GM12891 (cell line): ENCODE measurements around the gene SLCO3A1.

Source experiments
- DNase-seq: peaks from one replicate; pipeline ENCODE4 v3.0.0; 2011; ENCODE audit warnings: low spot score; ENCODE audit not compliant: insufficient read length
- FAIRE-seq: peaks from 2 replicates; lab custom pipeline; 2011; peaks lifted over from hg19 to GRCh38; lab: Jason Lieb, UNC
- PAX5 ChIP-seq: IDR thresholded peaks from 2 replicates; pipeline ENCODE4 v1.6.1; 2011; ENCODE audit warnings: low read length, moderate library complexity, mild to moderate bottlenecking; ENCODE audit not compliant: insufficient read depth, severe bottlenecking
- POLR2A ChIP-seq: IDR thresholded peaks from 2 replicates; pipeline ENCODE4 v1.6.1; 2011; ENCODE audit warnings: low read depth, low read length, control low read depth
- POLR2AphosphoS5 ChIP-seq: IDR thresholded peaks from 2 replicates; pipeline ENCODE4 v1.6.1; 2011; ENCODE audit warnings: low read depth, low read length, control low read depth
- POU2F2 ChIP-seq: IDR thresholded peaks from 2 replicates; pipeline ENCODE4 v1.6.1; 2011; ENCODE audit warnings: low read depth, mild to moderate bottlenecking, control low read depth, low read length, moderate library complexity
- SPI1 ChIP-seq: IDR thresholded peaks from 2 replicates; pipeline ENCODE4 v1.6.1; 2011; ENCODE audit warnings: low read depth, low read length, control low read depth
- TAF1 ChIP-seq: IDR thresholded peaks from 2 replicates; pipeline ENCODE4 v1.6.1; 2011; ENCODE audit warnings: low read depth, low read length, control low read depth

The SLCO3A1 gene

GRCh38 chr15:92121047-92121446, 267.5 kb downstream of the SLCO3A1 start:
- DNase-seq (no peak), FAIRE-seq (no peak)
- TF ChIP-seq POLR2AphosphoS5 (no peak), TAF1 (no peak), SPI1 (no peak), POLR2A (no peak), POU2F2 (no peak), PAX5 (no peak)

DNA sequence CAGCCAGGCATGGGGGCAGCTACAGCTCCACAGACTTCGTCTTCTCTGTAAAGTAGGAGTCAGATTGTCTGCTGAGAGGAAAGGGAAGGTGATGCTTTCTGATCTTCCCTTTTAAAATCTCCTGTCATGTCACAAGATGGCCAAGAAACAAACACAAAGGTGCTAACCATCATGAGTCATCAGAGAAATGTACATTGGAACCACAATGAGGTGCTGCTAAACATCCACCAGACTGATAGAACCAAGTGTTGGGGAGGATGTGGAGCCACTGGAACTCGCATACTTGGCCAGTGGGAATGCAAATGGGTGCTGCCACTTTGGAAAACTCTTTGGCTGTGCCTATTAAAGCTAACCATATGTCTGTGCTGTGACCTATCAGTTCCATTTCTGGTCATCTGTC, 268.8 kb downstream of the SLCO3A1 start:
- FAIRE-seq (no peak), DNase-seq (no peak)
- TF ChIP-seq TAF1: no peak
- TF ChIP-seq POU2F2: no peak
- TF ChIP-seq POLR2A: no peak
- no peak for TF ChIP-seq PAX5
- no peak for TF ChIP-seq POLR2AphosphoS5
- TF ChIP-seq SPI1: no peak

GRCh38 chr15:92123962-92124656, 270.6 kb downstream of the SLCO3A1 start:
- no peak for TF ChIP-seq POLR2A
- TF ChIP-seq SPI1: no peak
- no peak for TF ChIP-seq POU2F2
- no peak for TF ChIP-seq PAX5
- TF ChIP-seq POLR2AphosphoS5: no peak
- TF ChIP-seq TAF1: no peak
- no peak for FAIRE-seq

GRCh38 chr15:92124657-92125010, 271.1 kb downstream of the SLCO3A1 start:
- DNase-seq: no peak
- no peak for FAIRE-seq
- TF ChIP-seq PAX5: no peak

More at GRCh38 chr15:92123962-92124656, 270.6 kb downstream of the SLCO3A1 start:
- no peak for DNase-seq

DNA sequence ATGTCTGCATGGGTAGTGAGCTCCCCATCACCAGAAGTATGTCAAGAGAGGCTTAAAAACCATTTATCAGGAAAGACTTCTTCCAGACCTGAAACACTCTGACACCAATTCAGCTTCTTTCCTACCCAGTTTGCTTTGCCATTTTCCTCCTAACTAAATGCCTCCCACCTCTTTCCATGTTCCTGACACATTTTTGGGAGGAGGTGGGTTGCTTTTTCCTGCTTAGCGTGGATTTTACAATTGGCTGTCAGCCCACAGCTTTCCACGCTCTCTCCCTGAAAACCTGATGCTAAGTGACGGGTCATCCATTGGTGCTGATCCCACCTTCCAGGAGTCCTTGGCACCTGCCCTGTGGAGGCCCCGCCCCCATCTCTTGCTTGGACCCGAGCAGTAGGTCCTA, 275.3 kb downstream of the SLCO3A1 start:
- FAIRE-seq (no peak), DNase-seq (no peak)
- no peak for TF ChIP-seq POLR2A
- no peak for TF ChIP-seq POU2F2
- TF ChIP-seq PAX5: no peak
- no peak for TF ChIP-seq SPI1
- no peak for TF ChIP-seq TAF1

DNA sequence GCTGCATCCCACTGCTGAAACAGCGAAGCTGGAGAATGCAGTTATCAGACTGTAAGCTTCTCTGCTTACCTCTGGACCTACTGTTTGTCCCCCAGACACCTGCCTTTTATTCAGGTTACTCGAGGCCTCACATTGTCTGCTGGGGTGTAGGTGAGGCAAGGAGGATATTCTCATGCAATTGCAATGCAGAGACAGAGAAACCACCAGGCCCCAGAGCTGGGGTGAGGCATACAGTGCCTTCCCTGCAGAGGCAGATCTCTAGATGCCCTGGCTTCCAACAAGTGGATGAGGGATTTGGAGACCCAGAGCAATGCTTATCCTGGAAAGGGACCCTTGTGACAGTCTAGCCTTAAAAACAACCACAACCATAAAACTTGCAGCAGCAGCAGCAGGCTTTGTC, 276.7 kb downstream of the SLCO3A1 start:
- no peak for FAIRE-seq
- DNase-seq: no peak
- TF ChIP-seq SPI1: no peak

- FAIRE-seq (no peak), DNase-seq (no peak)
- TF ChIP-seq POLR2AphosphoS5 (no peak), TAF1 (no peak), PAX5 (no peak), POU2F2 (no peak), POLR2A (no peak), SPI1 (no peak)
These were observed 277.4 kb downstream of the SLCO3A1 start for GRCh38 chr15:92130906-92131305.

- TF ChIP-seq SPI1 (no peak), POU2F2 (no peak), PAX5 (no peak), TAF1 (no peak), POLR2AphosphoS5 (no peak), POLR2A (no peak)
- FAIRE-seq (no peak), DNase-seq (no peak)
These were observed 279.7 kb downstream of the SLCO3A1 start for GRCh38 chr15:92132982-92133755.

DNA sequence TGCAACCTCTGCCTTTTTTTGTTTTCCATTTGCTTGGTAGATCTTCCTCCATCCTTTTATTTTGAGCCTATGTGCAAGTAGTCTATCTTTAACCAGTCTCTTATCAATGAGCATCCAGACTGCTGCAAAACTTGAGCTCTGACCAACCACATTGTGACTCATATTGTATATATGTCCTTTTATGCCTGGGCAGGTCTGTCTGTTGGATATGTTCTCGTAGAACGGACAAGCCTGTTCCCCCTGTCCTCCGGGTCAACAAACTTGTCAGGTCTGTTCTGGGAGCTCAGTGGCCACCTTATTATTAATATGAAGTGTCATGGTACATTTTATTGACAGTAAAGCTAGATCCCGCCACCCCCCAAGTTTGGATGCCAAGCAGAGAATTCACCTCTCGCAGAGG, 287.3 kb downstream of the SLCO3A1 start:
- DNase-seq (no peak), FAIRE-seq (no peak)
- no peak for TF ChIP-seq POLR2AphosphoS5
- TF ChIP-seq POU2F2: no peak
- no peak for TF ChIP-seq TAF1
- no peak for TF ChIP-seq POLR2A
- TF ChIP-seq SPI1: no peak
- no peak for TF ChIP-seq PAX5

- no peak for TF ChIP-seq SPI1
- TF ChIP-seq POLR2AphosphoS5: no peak
- no peak for TF ChIP-seq PAX5
- no peak for TF ChIP-seq POLR2A
- no peak for TF ChIP-seq POU2F2
- TF ChIP-seq TAF1: no peak
- no peak for FAIRE-seq
These were observed 288.1 kb downstream of the SLCO3A1 start for GRCh38 chr15:92141607-92142006.

More at GRCh38 chr15:92141607-92142006, 288.1 kb downstream of the SLCO3A1 start:
- no peak for DNase-seq
